ENCODE results near the gene CUL1. TPM values are rescaled to one million over a fixed set of nuclear protein-coding genes. Genes with fewer than 3 reads are reported as not detected.

Gene CUL1
- total RNA-seq, 1 experiment from 2014 or later = 43.6 TPM

DNA sequence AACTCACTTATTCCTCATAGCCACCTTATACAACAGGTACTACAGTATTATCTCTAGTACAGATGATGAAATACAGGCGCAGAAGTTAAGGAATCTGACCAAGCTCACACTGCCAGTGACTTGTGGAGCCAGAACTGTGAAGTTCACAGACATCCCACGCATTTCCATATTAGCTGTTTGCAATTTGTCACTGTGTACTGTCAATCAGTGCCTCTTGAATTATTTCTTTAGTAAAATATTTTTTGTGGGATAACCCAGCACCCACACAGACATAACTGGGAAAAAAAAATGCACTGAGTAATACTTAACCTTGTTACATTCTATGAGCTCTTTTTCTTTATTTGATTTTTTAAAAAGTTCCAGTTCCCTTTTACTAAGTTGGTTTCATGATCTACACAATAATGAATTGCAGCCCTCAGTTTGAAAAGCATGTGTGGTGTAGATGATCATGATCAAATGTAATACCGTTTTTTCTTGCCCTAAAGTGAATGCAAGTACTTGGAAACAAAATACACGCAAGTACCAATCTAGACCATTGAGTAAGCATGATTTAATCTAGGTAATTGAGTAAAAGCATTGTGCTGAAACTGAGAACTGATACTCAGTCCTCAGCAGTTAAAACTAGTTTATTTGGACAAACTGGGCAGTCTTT is 14.1 kb downstream of the CUL1 start:
- ATAC-seq (no peak), DNase-seq (no peak)
- CTCF ChIA-PET = no interaction called here
- peaks cover 86% of the 10 kb centered on the region for H4K20me1 ChIP-seq (ENCODE audit: low read length)
- H3K27ac ChIP-seq (ENCODE audit: low read length) = no peak overlapping the region
- no TSS peak for BruUV-seq (replicated peaks)
- intact Hi-C loops (cut with micrococcal nuclease) = no loop called here
- H3K9me2 ChIP-seq (replicated peaks; ENCODE audit: low read length) = no peaks in the 10 kb centered on the region
- H3K79me2 ChIP-seq (ENCODE audit: low read length) = peaks cover 100% of the 10 kb centered on the region
- 0 out of 2 replicates have a peak, but pooled peaks cover 5% of the 10 kb centered on the region for H3K36me3 ChIP-seq (ENCODE audit: low read depth, low read length)
- no peak overlapping the region for H3K4me3 ChIP-seq (ENCODE audit: low read length)
- H3K27me3 ChIP-seq (ENCODE audit: low read length) = no peaks in the 10 kb centered on the region
- no peaks in the 10 kb centered on the region for H3F3A ChIP-seq (ENCODE audit: low read length, unreplicated experiment)
- H3K9ac ChIP-seq (ENCODE audit: low read length) = no peak overlapping the region
- no peak overlapping the region for H2AFZ ChIP-seq (ENCODE audit: low read length)
- H3K9me3 ChIP-seq (ENCODE audit: low read length) = no peaks in the 10 kb centered on the region
- H3K4me1 ChIP-seq (ENCODE audit: insufficient read depth, low read length) = peaks cover 25% of the 10 kb centered on the region
- no peak for TF ChIP-seq EZH2phosphoT487 (IDR thresholded peaks at IDR 0.05; ENCODE audit: borderline replicate concordance, low read length)
- POLR2A ChIA-PET (ENCODE audit: unreplicated experiment) = interaction anchor here (0.6 kb wide), 1 partner anchor 197 kb away, joined by 4 read pairs; no protein-coding TSS in a partner anchor
- H3K4me2 ChIP-seq (ENCODE audit: low read length) = no peak overlapping the region

DNA sequence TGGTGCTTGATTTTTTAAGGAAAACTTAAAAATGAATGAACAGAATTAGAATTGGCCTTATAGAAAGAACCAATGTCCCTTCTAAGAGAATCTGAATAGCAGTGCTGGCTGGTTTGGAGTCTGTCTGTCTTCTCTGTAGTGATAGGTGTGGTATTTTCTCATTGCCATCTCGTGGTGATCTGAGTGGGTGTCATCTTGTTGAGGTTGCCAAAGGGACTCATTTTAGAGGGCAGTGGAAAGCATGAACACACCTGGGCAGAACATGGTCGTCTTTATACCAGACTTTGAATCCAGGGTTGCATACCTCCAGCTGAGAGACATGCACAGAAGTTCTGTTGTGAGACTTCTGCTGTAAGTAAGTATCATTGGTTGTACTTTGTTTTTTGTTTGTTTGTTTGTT is 15.8 kb downstream of the CUL1 start:
- H2AFZ ChIP-seq (ENCODE audit: low read length) = no peak overlapping the region
- H3K4me2 ChIP-seq (ENCODE audit: low read length) = no peak overlapping the region
- no TSS peak for BruUV-seq (replicated peaks)
- H3F3A ChIP-seq (ENCODE audit: low read length, unreplicated experiment) = no peaks in the 10 kb centered on the region
- ATAC-seq = no peak
- no peak overlapping the region for H3K4me3 ChIP-seq (ENCODE audit: low read length)
- intact Hi-C loops (cut with micrococcal nuclease) = no loop called here
- H3K27me3 ChIP-seq (ENCODE audit: low read length) = no peaks in the 10 kb centered on the region
- H3K79me2 ChIP-seq (ENCODE audit: low read length) = peaks cover 100% of the 10 kb centered on the region
- ChIA-PET POLR2A (ENCODE audit: unreplicated experiment) (no interaction called here), CTCF (no interaction called here)
- no peak for DNase-seq
- peaks cover 84% of the 10 kb centered on the region for H4K20me1 ChIP-seq (ENCODE audit: low read length)
- TF ChIP-seq EZH2phosphoT487 (IDR thresholded peaks at IDR 0.05; ENCODE audit: borderline replicate concordance, low read length) (no peak), EZH2 (IDR thresholded peaks at IDR 0.05; ENCODE audit: low read length, unreplicated experiment) (no peak)
- TF ChIP-seq, protein P1, sequence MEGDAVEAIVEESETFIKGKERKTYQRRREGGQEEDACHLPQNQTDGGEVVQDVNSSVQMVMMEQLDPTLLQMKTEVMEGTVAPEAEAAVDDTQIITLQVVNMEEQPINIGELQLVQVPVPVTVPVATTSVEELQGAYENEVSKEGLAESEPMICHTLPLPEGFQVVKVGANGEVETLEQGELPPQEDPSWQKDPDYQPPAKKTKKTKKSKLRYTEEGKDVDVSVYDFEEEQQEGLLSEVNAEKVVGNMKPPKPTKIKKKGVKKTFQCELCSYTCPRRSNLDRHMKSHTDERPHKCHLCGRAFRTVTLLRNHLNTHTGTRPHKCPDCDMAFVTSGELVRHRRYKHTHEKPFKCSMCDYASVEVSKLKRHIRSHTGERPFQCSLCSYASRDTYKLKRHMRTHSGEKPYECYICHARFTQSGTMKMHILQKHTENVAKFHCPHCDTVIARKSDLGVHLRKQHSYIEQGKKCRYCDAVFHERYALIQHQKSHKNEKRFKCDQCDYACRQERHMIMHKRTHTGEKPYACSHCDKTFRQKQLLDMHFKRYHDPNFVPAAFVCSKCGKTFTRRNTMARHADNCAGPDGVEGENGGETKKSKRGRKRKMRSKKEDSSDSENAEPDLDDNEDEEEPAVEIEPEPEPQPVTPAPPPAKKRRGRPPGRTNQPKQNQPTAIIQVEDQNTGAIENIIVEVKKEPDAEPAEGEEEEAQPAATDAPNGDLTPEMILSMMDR (conservative IDR thresholded peaks at IDR 0.05; ENCODE audit: low read depth, low read length) = no peak
- H3K9me3 ChIP-seq (ENCODE audit: low read length) = no peaks in the 10 kb centered on the region
- H3K27ac ChIP-seq (ENCODE audit: low read length) = no peak overlapping the region
- no peaks in the 10 kb centered on the region for H3K9me2 ChIP-seq (replicated peaks; ENCODE audit: low read length)
- no peak overlapping the region for H3K9ac ChIP-seq (ENCODE audit: low read length)
- H3K4me1 ChIP-seq (ENCODE audit: insufficient read depth, low read length) = peaks cover 26% of the 10 kb centered on the region
- H3K36me3 ChIP-seq (ENCODE audit: low read depth, low read length) = 0 out of 2 replicates have a peak, but pooled peaks cover 5% of the 10 kb centered on the region

DNA sequence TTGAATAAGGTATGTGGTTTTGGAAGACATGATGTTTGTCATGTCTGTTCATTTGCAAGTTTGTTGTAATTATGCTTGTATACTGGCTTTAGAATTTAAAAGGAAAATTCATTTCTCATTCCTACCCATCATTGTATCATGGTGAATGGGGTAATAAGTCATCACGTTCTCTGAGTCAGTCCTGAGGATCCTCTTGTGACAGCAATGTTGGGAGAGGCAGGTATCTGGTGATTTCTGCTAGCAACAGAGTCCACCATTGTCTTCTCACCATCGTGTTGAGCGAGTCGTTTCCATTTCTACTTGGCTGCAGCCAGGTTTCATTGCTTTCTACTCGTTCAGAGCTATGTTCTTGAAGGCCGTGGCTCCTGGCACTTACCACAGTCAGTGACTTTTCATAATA is 16.3 kb downstream of the CUL1 start:
- H2AFZ ChIP-seq (ENCODE audit: low read length) = no peak overlapping the region
- ChIA-PET CTCF (no interaction called here), POLR2A (ENCODE audit: unreplicated experiment) (no interaction called here)
- DNase-seq (no peak), ATAC-seq (no peak)
- H3K9me2 ChIP-seq (replicated peaks; ENCODE audit: low read length) = no peaks in the 10 kb centered on the region
- intact Hi-C loops (cut with micrococcal nuclease) = no loop called here
- TF ChIP-seq EZH2phosphoT487 (IDR thresholded peaks at IDR 0.05; ENCODE audit: borderline replicate concordance, low read length) (no peak), EZH2 (IDR thresholded peaks at IDR 0.05; ENCODE audit: low read length, unreplicated experiment) (no peak)
- TF ChIP-seq, protein P1 (conservative IDR thresholded peaks at IDR 0.05; ENCODE audit: low read depth, low read length) = no peak
- peaks cover 26% of the 10 kb centered on the region for H3K4me1 ChIP-seq (ENCODE audit: insufficient read depth, low read length)
- BruUV-seq (replicated peaks) = no TSS peak
- no peak overlapping the region for H3K27ac ChIP-seq (ENCODE audit: low read length)
- H3K36me3 ChIP-seq (ENCODE audit: low read depth, low read length) = 0 out of 2 replicates have a peak, but pooled peaks cover 5% of the 10 kb centered on the region
- no peak overlapping the region for H3K4me2 ChIP-seq (ENCODE audit: low read length)
- H3K79me2 ChIP-seq (ENCODE audit: low read length) = peaks cover 100% of the 10 kb centered on the region
- H3K4me3 ChIP-seq (ENCODE audit: low read length) = no peak overlapping the region
- H3K27me3 ChIP-seq (ENCODE audit: low read length) = no peaks in the 10 kb centered on the region
- H3F3A ChIP-seq (ENCODE audit: low read length, unreplicated experiment) = no peaks in the 10 kb centered on the region
- peaks cover 86% of the 10 kb centered on the region for H4K20me1 ChIP-seq (ENCODE audit: low read length)
- H3K9me3 ChIP-seq (ENCODE audit: low read length) = no peaks in the 10 kb centered on the region
- no peak overlapping the region for H3K9ac ChIP-seq (ENCODE audit: low read length)

All from PC-3 (cell line).